GM19463 (cell line): ENCODE data around the gene REX1BD.
"Not testable (repeated sequence)": the region's sequence is repeated elsewhere in the genome, so short reads cannot be mapped to it uniquely, and the experiment has no call there.

Source experiments
- ATAC-seq: cut with Tn5 transposase; IDR thresholded peaks from one replicate; pipeline ENCODE4 v1.9.1; 2021; ENCODE audit warnings: mild to moderate bottlenecking, moderate library complexity; ENCODE audit not compliant: unreplicated experiment

REX1BD gene

DNA sequence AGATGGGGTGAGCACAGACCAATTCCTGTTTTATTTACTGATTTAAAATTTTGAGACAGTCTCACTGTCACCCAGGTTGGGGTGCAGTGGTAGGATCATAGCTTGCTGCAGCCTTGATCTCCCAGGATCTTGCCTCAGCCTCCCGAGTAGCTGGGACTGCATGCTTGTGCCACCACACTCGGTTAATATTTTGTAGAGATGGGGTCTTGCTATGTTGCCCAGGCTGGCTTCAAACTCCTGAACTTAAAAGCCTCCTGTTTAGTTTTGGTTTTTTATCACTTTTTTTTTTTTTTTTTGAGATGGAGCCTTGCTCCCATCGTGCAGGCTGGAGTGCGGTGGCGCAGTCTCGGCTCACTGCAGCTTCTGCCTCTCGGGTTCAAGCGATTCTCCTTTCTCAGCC lies 12.2 kb upstream of the REX1BD start:
- ATAC-seq: no peak

DNA sequence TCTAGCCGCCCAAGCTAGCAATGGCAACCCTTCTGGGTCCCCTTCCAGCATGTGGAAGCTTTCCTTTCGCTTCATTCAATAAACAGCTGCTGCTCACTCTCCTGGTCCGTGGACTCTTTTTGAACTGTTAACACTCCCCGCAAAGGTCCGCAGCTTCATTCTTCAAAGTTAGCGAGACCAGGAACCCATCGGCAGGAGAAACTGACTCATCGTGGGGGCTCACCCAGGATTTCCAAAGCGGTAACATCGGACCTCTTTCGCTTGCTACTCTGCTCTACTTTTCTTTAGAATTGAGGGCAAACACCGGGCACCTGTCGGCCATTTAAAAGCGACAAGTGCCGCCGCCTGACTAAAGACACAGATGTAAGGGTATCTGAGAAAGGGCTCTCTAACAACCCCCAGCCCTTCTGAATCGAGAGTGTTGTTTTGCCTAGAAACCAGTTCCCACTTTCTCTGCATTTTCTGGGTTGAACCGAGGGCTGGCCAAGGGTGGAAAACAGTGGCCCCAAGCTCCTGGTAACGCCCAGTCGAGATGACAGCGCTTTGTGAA lies 11.2 kb upstream of the REX1BD start:
- no peak for ATAC-seq

DNA sequence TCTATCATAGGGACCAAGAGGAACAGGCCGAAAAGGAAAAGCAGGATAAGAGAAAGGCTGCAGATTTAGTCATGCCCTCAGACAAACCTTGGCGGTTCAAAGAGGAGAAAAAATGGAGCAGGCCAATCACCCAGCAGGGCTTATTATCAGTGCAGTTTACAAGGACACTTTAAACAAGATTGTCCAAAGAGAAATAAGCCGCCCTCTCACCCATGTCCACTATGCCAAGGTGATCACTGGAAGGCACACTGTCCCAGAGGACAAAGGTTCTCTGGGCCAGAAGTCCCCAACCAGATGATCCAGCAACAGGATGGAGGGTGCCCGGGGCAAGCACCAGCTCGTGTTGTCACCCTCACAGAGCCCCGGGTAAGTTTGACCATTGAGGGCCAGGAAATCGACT lies 8.3 kb upstream of the REX1BD start:
- no peak for ATAC-seq

DNA sequence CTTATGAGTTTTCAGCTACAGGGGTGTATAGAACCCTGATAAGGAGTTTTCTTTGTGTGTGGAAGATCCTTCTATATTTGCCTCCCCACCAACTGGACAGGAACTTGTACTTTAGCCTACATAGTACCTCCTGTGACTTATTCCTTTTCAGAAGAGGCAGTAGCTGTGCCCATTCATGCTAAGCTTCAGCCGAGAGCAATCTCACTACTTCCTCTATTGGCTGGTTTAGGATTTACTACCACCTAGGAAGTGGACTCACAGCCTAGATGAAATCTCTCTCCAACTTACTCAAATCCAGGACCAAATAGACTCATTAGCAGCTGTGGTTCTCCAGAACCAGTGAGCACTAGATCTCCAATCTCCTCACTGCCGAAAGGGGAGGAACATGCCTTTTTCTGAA lies 2.3 kb upstream of the REX1BD start:
- ATAC-seq: no peak

DNA sequence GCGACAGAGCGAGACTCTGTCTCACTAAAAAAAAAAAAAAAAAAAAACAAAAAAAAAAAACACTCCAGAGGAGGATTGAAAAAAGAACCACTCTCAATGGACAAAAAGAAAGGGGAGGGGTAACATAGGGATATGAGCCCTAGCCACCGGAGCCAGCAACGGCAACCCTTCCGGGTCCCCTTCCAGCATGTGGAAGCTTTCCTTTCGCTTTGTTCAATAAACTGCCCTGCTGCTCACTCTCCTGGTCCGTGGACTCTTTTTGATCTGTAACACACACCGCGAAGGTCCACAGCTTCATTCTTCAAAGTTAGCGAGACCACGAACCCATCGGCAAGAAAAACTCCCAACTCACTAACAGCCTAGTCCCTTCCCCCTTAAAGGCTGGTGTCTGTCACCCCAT lies 1.0 kb upstream of the REX1BD start:
- no peak for ATAC-seq

DNA sequence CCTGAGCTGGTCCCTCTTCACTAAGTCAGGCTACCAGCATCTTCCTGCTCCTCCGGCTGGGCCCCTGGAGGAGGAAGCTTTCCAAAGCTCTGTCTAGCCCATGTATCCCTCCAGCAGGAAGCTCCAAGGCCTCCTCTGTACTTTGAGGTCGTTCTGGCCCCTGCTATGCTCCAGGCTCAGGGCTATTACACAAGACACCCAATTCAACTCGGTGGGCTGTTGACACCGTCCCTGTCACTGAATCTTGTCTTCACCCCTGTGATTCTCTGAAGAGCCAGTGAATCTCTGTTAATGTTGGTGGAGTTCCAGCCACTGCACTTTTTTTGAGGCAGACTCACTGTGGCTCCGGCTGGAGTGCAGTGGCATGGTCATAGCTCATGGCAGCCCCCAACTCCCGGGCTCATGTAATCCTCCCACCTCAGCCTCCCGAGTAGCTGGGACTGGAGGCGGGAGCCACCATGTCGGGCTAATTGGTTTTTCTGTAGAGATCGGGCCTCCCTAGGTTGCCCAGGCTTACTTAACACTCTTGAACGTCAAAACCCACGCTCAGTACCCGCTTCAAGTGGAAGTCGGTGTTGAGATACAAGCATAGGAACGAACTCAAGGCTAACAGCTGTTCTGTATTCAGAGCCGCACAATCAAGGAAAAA lies 512 bp upstream of the REX1BD start:
- ATAC-seq: no peak

DNA sequence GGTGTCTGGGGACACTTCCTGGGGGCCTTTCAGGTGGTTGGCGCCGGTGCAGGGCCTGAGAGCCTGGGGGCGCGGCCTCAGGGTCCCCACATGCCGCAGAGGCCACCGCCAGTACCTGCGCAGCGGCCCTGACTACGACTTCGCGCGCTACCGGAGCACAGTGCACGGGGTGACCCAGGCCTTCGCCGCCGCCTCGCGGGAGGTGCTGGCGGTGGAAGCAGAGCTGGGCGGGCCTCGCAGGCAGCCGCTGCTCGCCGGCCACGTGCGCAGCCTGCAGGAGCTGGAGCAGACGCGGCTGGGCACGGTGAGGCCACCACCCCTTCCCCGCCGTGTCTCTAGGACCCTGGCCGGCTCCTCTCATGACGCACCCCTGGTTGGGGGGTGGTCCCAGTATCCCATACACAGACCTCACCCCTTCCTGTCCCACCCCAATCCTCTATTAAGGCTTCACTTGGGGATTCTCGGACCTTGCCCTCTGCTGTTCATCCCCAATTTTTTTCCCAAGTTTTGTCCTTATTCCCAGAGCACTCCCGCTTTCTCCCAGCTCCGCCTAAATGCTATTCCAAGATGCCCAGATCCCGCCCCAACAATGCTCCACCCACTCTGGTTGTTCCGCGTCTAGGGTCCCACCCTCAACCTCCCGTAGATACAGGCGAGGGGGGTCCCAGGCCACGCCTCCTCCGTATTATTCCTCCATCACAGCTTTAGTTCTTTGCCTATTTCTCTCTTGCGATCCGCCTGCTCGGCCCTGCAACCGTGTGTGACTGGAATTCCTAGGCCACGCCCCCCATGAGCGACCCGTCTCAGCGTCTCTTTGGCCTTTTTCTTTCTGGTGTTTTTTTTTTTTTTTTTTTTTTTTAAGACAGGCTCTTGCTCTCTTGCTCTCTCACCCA lies 1.0 kb downstream of the REX1BD start:
- peak; percentile 34 for ATAC-seq

DNA sequence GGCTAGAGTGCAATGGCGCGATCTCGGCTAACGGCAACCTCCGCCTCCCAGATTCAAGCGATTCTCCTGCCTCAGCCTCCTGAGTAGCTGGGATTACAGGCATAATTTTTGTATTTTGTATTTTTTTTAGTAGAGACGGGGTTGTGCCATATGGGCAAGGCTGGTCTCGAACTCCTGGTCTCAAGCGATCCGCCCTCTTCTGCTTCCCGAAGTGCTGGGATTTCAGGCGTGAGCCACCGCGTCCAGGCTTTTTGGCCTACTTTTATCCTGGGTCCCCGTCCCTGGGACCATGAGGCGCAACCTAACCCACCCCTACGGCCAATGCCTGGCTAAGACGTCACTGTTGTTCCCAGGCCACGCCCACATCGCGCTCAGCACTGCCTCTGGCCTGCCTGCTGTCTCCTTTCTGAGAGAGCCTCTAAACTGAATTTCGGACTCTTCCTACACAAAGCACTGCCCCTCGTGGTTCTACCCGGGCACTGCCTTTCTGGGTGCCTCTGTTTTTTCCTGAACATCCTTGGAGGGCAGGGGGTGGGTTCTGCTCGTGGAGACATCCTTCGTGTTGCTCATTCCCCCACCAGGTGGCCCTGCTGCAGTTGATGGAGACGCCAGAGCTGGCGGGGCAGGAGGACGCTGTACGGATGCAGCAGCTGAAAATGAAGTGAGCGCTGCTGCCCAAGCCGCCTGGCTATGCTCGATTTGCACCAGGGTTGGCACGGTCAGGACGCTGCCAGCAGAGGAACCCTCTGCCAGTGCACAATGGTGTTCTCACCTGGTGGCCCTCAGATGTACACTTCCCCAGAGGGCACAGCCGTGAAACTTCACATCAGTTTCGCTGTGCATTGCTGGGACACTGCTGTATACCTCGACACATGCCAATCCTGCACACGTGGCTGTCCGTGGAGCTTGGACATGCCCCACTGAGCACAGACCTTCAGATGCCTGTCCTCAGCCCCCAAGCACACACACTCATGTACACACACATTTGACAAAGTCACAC lies 2.0 kb downstream of the REX1BD start:
- ATAC-seq: no peak

DNA sequence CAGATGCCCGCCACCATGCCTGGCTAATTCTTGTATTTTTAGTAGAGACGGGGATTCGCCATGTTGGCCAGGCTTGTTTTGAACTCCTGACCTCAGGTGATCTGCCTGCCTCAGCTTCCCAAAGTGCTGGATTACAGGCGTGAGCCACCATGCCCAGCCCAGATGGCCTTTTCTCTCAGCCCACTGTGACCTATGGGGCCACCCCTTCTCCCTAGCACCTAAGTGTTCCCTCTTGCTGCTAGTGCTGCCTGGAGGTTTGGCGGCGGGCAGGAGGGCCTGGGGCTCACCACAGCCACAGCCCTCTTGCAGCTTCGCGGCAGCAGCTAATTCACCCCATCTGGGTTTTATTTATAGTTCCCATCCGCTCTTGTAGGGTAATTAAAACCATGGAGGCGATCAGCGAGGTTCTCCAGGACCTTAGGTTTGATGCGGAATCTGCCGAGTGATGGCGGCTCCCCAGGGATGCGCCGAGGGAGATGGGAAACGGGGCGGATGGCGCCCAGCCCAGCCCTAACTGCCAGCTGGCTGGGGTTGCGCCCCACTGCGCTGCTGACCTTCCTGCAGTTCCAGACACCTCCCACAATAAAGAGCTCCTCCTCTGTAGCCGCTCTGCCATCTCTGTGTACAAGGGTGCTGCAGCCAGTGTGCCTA lies 3.3 kb downstream of the REX1BD start:
- no peak for ATAC-seq

DNA sequence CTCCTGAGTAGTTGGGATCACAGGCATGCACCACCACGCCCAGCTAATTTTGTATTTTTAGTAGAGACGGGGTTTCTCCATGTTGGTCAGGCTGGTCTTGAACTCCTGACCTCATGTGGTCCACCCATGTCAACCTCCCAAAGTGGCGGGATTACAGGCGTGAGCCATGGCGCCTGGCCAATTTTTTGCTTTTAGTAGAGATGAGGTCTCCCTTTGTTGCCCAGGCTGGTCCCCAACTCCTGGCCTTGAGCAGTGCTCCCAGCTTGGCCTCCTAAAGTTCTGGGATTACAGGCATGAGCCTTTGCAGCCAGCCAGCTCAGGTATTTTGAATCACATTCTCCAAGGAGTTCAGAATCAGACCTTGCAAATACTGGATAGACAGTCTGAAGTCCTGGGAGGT lies 4.1 kb downstream of the REX1BD start:
- not testable (repeated sequence) for ATAC-seq

DNA sequence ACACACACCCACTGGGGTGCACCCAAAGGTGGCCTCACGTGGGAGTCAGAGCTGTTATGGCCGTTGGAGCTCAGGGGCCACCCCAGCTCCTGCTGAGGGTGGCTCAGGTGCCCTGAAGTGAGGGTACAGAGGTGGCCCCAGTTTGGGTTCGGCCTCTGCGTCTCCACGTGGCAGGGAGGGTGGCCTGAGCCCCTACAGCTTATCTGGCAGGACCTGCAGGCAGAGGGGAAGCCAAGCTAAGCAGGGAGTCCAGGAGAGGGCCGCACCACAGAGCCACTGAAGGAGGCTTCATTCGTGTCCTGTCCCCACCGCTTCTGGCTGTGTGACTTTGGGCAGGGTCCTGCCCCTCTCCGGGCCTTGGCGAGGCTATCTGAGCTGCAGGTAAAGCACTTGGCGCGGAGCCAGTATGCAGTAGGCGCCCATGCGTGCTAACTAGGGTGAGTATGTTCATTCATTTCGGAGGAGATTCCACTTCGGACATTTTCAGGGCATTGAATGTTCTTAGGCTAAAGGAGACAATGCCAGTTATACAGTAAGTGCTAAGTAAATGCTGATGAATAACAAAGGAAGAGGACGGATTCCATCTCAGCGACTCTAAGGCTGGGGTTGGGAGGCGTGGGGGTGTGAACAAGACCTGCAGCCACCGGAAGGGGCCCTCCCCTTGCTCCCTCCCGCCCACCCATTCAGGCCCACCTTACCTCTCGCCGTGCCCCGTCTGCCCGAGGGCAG lies 4.9 kb downstream of the REX1BD start:
- no peak for ATAC-seq

DNA sequence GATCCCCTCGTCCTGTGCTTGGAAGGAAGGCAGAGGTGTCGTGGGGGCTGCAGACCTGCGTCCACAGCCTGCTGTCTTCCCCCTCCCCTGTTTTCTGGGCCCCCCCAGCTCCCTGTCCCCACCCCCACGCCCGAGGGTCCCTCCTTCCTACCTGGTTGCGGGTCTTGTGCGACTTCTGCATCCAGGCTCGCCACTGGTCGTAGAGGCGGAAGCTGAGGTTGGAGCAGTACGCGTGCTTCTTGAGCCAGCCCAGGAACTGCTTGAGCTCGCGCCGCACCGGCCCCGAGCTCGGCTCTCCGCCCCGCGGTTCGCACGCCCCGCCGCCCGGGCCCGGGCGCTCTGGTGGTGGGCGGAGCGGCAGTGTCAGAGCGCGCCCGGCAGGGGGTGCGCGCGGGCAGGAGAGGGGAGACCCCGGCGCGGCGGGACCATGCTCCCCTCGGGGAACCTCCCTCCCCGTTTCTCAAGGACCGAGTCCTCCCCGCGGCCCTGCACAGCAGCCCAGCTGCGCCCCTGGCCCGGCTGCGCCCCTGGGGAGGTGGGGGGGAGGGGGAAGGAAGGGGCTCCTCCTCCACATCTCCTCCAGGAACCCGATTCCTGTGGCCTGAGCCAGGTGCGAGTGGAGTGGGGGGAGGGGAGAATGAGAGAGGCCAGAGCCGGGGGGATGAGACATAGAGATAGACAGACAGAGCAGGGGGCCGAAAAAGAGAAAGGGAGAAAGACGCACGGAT lies 5.7 kb downstream of the REX1BD start:
- ATAC-seq: peak; percentile 60

DNA sequence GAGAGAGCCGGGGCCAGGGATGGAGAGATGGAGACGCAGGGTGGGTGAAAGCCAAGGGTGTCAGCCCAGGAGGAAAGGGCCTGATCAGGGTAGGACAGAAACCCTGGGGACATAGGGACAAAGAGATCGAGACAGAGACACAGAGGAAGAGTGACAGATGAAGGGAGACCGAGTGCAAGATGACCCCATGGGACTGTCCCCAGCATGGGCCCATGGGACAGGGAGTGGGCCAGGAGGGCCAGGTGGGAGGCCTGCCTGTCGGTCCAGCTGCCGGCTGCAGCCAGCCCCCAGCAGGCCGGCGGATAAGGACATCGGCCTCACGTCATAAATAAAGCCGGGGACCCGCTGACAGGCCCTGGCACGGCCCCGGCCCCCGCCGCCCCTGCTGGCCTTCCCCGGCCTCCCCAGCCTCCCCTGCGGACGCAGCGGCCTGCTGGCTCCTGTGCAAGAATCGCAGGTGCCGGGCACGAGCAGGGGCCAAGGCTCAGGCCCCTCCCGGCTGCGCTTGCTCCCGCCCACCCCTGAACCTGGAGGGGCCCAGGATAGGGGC lies 6.3 kb downstream of the REX1BD start:
- ATAC-seq: no peak

DNA sequence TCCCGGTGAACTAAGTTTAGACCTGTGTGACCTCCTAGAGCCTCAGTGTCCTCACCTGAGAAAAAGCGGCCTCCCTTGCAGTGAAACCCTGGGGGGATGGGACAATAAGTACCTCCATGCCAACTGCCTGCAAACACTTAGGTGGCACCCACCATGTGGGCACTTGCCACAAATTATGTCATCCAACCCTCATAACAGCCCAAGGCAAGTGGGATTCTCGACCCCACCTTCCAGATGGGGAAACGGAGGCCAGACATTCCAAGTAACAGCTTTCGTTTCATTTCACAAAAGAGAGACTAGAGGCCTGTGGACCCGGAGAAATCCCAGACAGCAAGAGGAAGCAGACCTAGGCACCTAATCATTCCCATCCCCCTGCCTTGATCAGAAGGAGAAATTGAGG lies 6.9 kb downstream of the REX1BD start:
- no peak for ATAC-seq

DNA sequence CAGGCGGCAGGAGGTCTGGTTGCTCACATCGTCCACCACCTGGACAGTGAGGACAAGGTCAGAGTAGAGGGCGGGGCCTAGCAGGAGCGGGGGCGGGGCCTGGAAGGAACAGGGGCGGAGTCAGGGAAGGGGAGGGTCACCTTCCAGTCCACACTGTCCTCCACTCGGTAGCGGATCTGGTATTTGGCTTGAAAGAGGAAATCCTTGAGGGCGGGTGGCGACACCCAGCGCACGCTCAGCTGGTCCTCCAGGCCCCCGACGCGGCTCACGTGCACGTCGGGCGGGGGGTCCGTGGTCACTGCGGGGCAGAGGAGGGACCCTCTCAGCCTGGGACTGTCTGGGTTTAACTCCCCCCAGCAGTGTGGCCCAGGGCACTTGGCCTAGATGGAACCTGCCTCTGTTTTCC lies 8.2 kb downstream of the REX1BD start:
- no peak for ATAC-seq

DNA sequence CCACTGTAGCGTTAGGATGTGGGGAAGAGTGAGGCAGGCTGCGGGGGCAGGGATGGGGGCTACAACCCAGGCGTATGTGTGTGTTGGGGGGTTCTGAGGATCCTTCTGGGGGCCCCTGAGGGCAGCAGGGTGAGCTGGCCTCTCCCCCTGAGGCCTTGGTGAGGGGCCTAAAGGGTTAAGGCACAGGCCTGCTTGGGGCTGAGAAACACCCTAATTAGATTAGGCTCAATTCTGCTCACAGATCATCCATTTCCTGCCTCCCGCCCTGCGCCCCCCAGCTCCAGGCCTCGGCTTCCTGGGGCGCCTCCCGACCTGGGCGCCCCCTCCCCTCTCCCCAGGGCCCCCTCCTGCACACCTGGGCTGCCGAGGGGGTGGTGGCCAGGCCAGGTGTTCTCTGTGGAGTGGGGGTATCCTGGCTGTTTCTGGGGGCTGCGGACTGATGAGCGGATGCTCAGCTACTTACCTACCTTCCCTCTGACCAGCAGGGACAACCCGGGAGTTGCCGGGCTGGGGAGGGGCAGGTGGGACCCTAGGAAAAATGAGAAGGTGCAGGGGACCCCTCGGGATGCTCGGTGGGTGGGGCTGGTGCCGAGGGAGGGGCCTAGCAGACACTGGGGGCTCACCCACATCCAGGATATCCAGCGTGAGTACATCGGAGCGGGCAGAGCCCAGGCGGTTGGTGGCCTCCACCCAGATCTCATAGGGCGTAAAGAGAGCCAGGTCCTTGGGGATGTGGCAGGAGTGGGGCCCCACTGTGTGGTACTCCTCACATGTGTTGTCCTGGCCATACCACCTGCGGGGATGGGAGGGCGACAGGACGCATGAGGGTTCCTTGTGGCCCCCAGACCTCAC lies 9.4 kb downstream of the REX1BD start:
- no peak for ATAC-seq

DNA sequence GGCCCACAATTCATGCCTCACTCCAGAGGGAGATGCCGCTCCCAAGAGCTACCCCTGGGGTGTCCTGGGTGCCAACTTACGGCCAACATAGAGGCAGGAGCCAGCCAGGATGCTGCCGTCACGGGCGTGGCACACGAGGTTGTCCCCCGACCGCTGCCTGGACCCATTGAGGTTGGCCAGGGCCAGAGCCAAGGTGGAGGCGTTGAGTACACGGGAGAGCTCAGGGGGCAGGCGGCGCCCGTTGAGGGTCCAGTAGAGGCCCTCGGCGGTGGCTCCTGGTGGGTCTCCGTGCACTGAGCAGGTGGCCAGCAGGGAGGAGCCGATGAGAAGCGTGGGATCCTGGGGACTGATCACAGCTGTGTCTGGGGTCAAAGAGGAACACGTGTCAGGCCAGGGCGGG lies 10.9 kb downstream of the REX1BD start:
- no peak for ATAC-seq
